H1 (cell line): ENCODE measurements around the gene PCDHGB3. TPM values are rescaled to one million over a fixed set of nuclear protein-coding genes. Genes with fewer than 3 reads are reported as not detected.

Experiments
- CTCF ChIA-PET: fragments of 300-600 bp; sonication (Branson Sonifier 250); formaldehyde crosslinking; loops from one replicate; lab custom pipeline; 2021; ENCODE audit not compliant: partially characterized antibody; lab: Charles Lee
- POLR2A ChIA-PET: fragments of 300-600 bp; sonication (Branson Sonifier 250); formaldehyde crosslinking; loops from one replicate; lab custom pipeline; 2021; ENCODE audit warnings: inconsistent platforms; ENCODE audit not compliant: partially characterized antibody; lab: Charles Lee
- DNase-seq, 2 experiments: peaks; one replicate each; pipeline versions ENCODE4 v3.0.0 to v3.0.0-alpha.2; 2010 to 2022; ENCODE audit warnings: low spot score in 2 of 2, low read depth in 1 of 2, mixed read lengths in 1 of 2
- FAIRE-seq: peaks from 2 replicates; lab custom pipeline; 2011; peaks lifted over from hg19 to GRCh38; lab: Jason Lieb, UNC
- H2AFZ ChIP-seq: 2 replicates; pipeline ENCODE4 v1.8.1; 2012; ENCODE audit warnings: low read length, inconsistent platforms
- H2AK5ac ChIP-seq: 2 replicates; pipeline ENCODE4 v1.6.1; 2013; ENCODE audit warnings: low read depth, low read length
- H2BK120ac ChIP-seq: replicated peaks from 2 replicates; pipeline ENCODE3; 2013; ENCODE audit warnings: low read depth, low read length, inconsistent platforms
- H2BK12ac ChIP-seq: 2 replicates; pipeline ENCODE4 v1.6.1; 2013; ENCODE audit warnings: low read depth, low read length
- H2BK15ac ChIP-seq: 2 replicates; pipeline ENCODE4 v1.6.1; 2013; ENCODE audit warnings: low read length
- H2BK20ac ChIP-seq: 2 replicates; pipeline ENCODE4 v1.6.1; 2013; ENCODE audit warnings: low read length
- H2BK5ac ChIP-seq: 2 replicates; pipeline ENCODE4 v1.6.1; 2013; ENCODE audit warnings: low read depth, low read length
- H3K14ac ChIP-seq: 2 replicates; pipeline ENCODE4 v1.6.1; 2013; ENCODE audit warnings: inconsistent platforms; ENCODE audit not compliant: insufficient read length
- H3K18ac ChIP-seq: 2 replicates; pipeline ENCODE4 v1.6.1; 2013; ENCODE audit warnings: low read length; ENCODE audit errors: extremely low read depth
- H3K23ac ChIP-seq: 2 replicates; pipeline ENCODE4 v1.6.1; 2013; ENCODE audit warnings: inconsistent platforms; ENCODE audit not compliant: insufficient read length
- H3K23me2 ChIP-seq: 2 replicates; pipeline ENCODE4 v1.6.1; 2013; ENCODE audit warnings: low read depth, low read length
- H3K27ac ChIP-seq: 2 replicates; pipeline ENCODE4 v1.6.1; 2011; ENCODE audit warnings: low read depth, low read length, inconsistent platforms
- H3K27me3 ChIP-seq, 4 experiments: replicated peaks in 1 of 4; 1 replicate in 1 of 4; 2 replicates in 3 of 4; pipeline versions ENCODE4 v1.6.1 to v1.8.1; 2011 to 2013; ENCODE audit warnings: low read length in 3 of 4, mild to moderate bottlenecking in 3 of 4, inconsistent platforms in 2 of 4, mixed read lengths in 2 of 4, moderate library complexity in 1 of 4; ENCODE audit not compliant: control insufficient read depth in 3 of 4, insufficient read depth in 3 of 4; ENCODE audit errors: extremely low read depth in 1 of 4
- H3K36me3 ChIP-seq, 4 experiments: 2 replicates each; pipeline versions ENCODE4 v1.6.1 to v1.8.1; 2011 to 2013; ENCODE audit warnings: mild to moderate bottlenecking in 4 of 4, low read length in 3 of 4, moderate library complexity in 2 of 4, control low read depth in 1 of 4, inconsistent platforms in 1 of 4; ENCODE audit not compliant: insufficient read depth in 4 of 4, control insufficient read depth in 2 of 4
- H3K4ac ChIP-seq: replicated peaks from 2 replicates; pipeline ENCODE3; 2013; ENCODE audit warnings: low read length, low read depth, mixed read lengths, inconsistent platforms; ENCODE audit not compliant: insufficient read length
- H3K4me1 ChIP-seq, 4 experiments: replicated peaks in 1 of 4; 1 replicate in 1 of 4; 2 replicates in 3 of 4; pipeline versions ENCODE4 v1.6.1 to v1.8.1; 2011 to 2013; ENCODE audit warnings: low read length in 3 of 4, inconsistent platforms in 2 of 4, mixed read lengths in 1 of 4; ENCODE audit not compliant: insufficient read depth in 4 of 4, control insufficient read depth in 3 of 4
- H3K4me2 ChIP-seq, 2 experiments: 2 replicates each; pipeline versions ENCODE4 v1.6.1 to v1.8.1; 2011 to 2013; ENCODE audit warnings: low read depth in 2 of 2, low read length in 2 of 2, control low read depth in 1 of 2, inconsistent platforms in 1 of 2, mild to moderate bottlenecking in 1 of 2; ENCODE audit not compliant: insufficient read depth in 1 of 2
- H3K4me3 ChIP-seq, 4 experiments: fragments of 200-600, 300-600 bp in 1 of 4; sonication (generic), shearing (Covaris generic), sonication (Bioruptor Twin) in 1 of 4; 2 replicates each; pipeline versions ENCODE4 v1.5.1 to v1.8.1; 2011 to 2016; ENCODE audit warnings: low read length in 4 of 4, low read depth in 3 of 4, control low read depth in 2 of 4, inconsistent platforms in 2 of 4, mild to moderate bottlenecking in 2 of 4, mixed read lengths in 1 of 4, moderate library complexity in 1 of 4; ENCODE audit not compliant: insufficient read depth in 2 of 4; ENCODE audit errors: extremely low read depth in 1 of 4
- H3K56ac ChIP-seq: replicated peaks from 2 replicates; pipeline ENCODE3; 2013; ENCODE audit warnings: low read depth, mild to moderate bottlenecking, mixed read lengths, low read length, inconsistent platforms; ENCODE audit not compliant: insufficient read length
- H3K79me1 ChIP-seq: 2 replicates; pipeline ENCODE4 v1.6.1; 2013; ENCODE audit warnings: low read depth, low read length, control low read depth
- H3K79me2 ChIP-seq, 2 experiments: 2 replicates each; pipeline versions ENCODE4 v1.6.1 to v1.8.1; 2012 to 2013; ENCODE audit warnings: low read length in 2 of 2, mild to moderate bottlenecking in 2 of 2, inconsistent platforms in 1 of 2; ENCODE audit not compliant: insufficient read depth in 2 of 2, control insufficient read depth in 1 of 2
- H3K9ac ChIP-seq, 4 experiments: replicated peaks in 1 of 4; 1 replicate in 1 of 4; 2 replicates in 3 of 4; pipeline versions ENCODE4 v1.6.1 to v1.8.1; 2011 to 2013; ENCODE audit warnings: low read depth in 3 of 4, low read length in 3 of 4, control low read depth in 2 of 4, mild to moderate bottlenecking in 2 of 4, moderate library complexity in 2 of 4, inconsistent platforms in 1 of 4; ENCODE audit errors: extremely low read depth in 1 of 4
- H3K9me3 ChIP-seq, 2 experiments: 2 replicates each; pipeline versions ENCODE4 v1.6.1 to v1.8.1; 2012 to 2013; ENCODE audit warnings: mild to moderate bottlenecking in 2 of 2, moderate library complexity in 2 of 2, control low read depth in 1 of 2, inconsistent platforms in 1 of 2, low read depth in 1 of 2, low read length in 1 of 2, mixed read lengths in 1 of 2; ENCODE audit not compliant: insufficient read depth in 2 of 2
- H4K20me1 ChIP-seq, 2 experiments: replicated peaks in 1 of 2; 2 replicates each; pipeline versions ENCODE3 to v1.8.1; 2011 to 2013; ENCODE audit warnings: inconsistent platforms in 2 of 2, low read length in 2 of 2, mild to moderate bottlenecking in 1 of 2; ENCODE audit not compliant: insufficient read depth in 2 of 2, control insufficient read depth in 1 of 2
- H4K5ac ChIP-seq: 2 replicates; pipeline ENCODE4 v1.6.1; 2013; ENCODE audit warnings: low read length, low read depth, mixed read lengths, inconsistent platforms; ENCODE audit not compliant: insufficient read length
- H4K8ac ChIP-seq: 2 replicates; pipeline ENCODE4 v1.8.0; 2013; ENCODE audit warnings: mild to moderate bottlenecking, moderate library complexity, low read length, inconsistent platforms; ENCODE audit not compliant: insufficient read depth; ENCODE audit errors: extremely low read depth
- H4K91ac ChIP-seq: replicated peaks from 2 replicates; pipeline ENCODE3; 2013; ENCODE audit warnings: low read length, mixed read lengths, inconsistent platforms; ENCODE audit not compliant: insufficient read length
- RAD21 ChIP-seq, 2 experiments: IDR thresholded peaks in 1 of 2; conservative IDR thresholded peaks in 1 of 2; 2 replicates each; pipeline ENCODE4 v1.6.1; 2011; ENCODE audit warnings: low read depth in 2 of 2, low read length in 2 of 2, improper control_type of control experiment in 1 of 2, inconsistent platforms in 1 of 2, mild to moderate bottlenecking in 1 of 2, moderate library complexity in 1 of 2
- WGBS, 2 experiments: shearing (Covaris generic) in 1 of 2; methylation state at CpG; one replicate each; pipeline versions ENCODE4 v1.1.6 to v1.1.7; 2013 to 2015; ENCODE audit warnings: low lambda C conversion rate in 2 of 2, mixed read lengths in 2 of 2, inconsistent platforms in 1 of 2, low coverage in 1 of 2, missing lambda C conversion rate in 1 of 2; ENCODE audit not compliant: insufficient replicate concordance in 2 of 2, insufficient coverage in 1 of 2, insufficient read length in 1 of 2; ENCODE audit errors: extremely low coverage in 1 of 2, missing lambda C conversion rate in 1 of 2; 5-methylcytosine and 5-hydroxymethylcytosine counted together
- polyA plus RNA-seq, 7 experiments: library from polyadenylated mRNA; depleted of rRNA in 3 of 7; stranded (reverse) in 5 of 7; unstranded in 2 of 7; fragments of >200 nt in 5 of 7; fragments of 200-250 nt in 2 of 7; gene quantifications; 1 replicate in 5 of 7; 2 replicates in 1 of 7; 4 replicates in 1 of 7; pipeline versions ENCODE4 v1.2.1 to v1.2.3, GENCODE V29; 2011 to 2013; ENCODE audit warnings: missing spikeins in 2 of 7, mixed read lengths in 2 of 7
- total RNA-seq: library from RNA; stranded (reverse); fragmentation: NEBNext Ultra II Directional; extraction: Animal tissue kit (Norgen Biotek cat#: 25700); gene quantifications from 2 replicates; pipeline ENCODE4 v1.2.1, GENCODE V29; 2021
- TF ChIP-seq, protein P1 (sequence below): IDR thresholded peaks from 2 replicates; pipeline ENCODE4 v1.6.1; 2011; ENCODE audit warnings: low read depth, mild to moderate bottlenecking, low read length; ENCODE audit not compliant: insufficient read depth
- TF ChIP-seq, protein P2 (sequence below), 3 experiments: IDR thresholded peaks; 1 replicate in 2 of 3; 2 replicates in 1 of 3; pipeline versions ENCODE4 v1.5.1 to v1.6.1; 2011; ENCODE audit warnings: low read length in 3 of 3, mild to moderate bottlenecking in 3 of 3, inconsistent platforms in 2 of 3, low read depth in 1 of 3, moderate library complexity in 1 of 3; ENCODE audit not compliant: insufficient read depth in 1 of 3; ENCODE audit errors: control extremely low read depth in 1 of 3

Gene PCDHGB3
- total and polyA plus RNA-seq, 2 of the 8 experiments (the other 6 are each of a cell fraction or from before 2014, with no cell fraction given): 1.6 to 1.9 TPM

DNA sequence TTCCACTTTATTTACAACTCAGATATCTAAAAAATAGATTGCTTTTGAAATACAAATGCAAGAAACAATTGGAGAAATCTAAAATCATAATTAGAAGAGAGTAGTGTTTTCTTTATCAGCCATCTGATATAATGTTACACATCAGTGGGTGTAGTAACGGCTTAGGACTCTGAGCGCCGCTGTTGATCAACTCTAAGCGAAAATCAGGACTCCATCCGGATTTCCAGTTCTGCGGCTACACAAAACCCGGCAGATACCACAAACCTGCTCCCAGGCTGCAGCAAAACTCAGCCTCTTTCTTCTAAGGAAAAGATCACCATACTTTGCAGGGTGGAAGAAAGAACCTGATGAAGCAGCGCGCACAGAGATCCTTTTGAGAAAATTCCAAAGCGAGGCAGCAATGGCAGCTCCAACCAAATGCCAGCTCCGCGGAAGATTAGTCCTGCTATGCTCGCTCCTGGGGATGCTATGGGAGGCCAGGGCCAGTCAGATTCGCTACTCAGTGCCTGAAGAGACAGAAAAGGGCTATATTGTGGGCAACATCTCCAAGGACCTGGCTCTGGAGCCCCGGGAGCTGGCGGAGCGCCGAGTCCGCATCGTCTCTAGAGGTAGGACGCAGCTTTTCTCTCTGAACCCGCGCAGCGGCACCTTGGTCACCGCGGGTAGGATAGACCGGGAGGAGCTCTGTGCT is 32.7 kb downstream of the PCDHGB3 start, which contains the start of gene PCDHGA9:
TSS of gene PCDHGA9 (plus strand) at position 226 of the 691 bp plus-strand sequence. CDS start at position 401, 175 bp downstream.
- Histone ChIP-seq H3K18ac (no peak within 1 kb of the TSS), H4K5ac (no peak within 1 kb of the TSS), H2BK12ac (no peak within 1 kb of the TSS), H3K36me3 (peaks cover 0 to 12% (median 0%) of the 10 kb centered on the region in 4 experiments; a peak in 1 of 8 replicates), H3K27me3 (no peaks in the 10 kb centered on the region), H3K9ac (no peak within 1 kb of the TSS), H3K23me2 (no peaks in the 10 kb centered on the region), H2BK15ac (no peak within 1 kb of the TSS), H2BK5ac (no peak within 1 kb of the TSS), H4K8ac (no peak within 1 kb of the TSS), H3K14ac (no peak within 1 kb of the TSS), H3K79me2 (no peaks in the 10 kb centered on the region), H3K9me3 (peaks cover 26 to 43% of the 10 kb centered on the region in 2 experiments), H3K27ac (no peak within 1 kb of the TSS), H3K23ac (no peak within 1 kb of the TSS), H3K4ac (no peak within 1 kb of the TSS), H3K56ac (no peak within 1 kb of the TSS), H3K79me1 (no peaks in the 10 kb centered on the region), H4K20me1 (no peaks in the 10 kb centered on the region), H2AFZ (no peak within 1 kb of the TSS), H2AK5ac (no peak within 1 kb of the TSS), H2BK120ac (no peak within 1 kb of the TSS), H3K4me2 (no peak within 1 kb of the TSS), H4K91ac (no peak within 1 kb of the TSS), H3K4me1 (no peaks in the 10 kb centered on the region), H2BK20ac (no peak within 1 kb of the TSS), H3K4me3 (no peak within 1 kb of the TSS)
- TF ChIP-seq, protein P1, sequence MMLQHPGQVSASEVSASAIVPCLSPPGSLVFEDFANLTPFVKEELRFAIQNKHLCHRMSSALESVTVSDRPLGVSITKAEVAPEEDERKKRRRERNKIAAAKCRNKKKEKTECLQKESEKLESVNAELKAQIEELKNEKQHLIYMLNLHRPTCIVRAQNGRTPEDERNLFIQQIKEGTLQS: no peak
- TF ChIP-seq, protein P2, sequence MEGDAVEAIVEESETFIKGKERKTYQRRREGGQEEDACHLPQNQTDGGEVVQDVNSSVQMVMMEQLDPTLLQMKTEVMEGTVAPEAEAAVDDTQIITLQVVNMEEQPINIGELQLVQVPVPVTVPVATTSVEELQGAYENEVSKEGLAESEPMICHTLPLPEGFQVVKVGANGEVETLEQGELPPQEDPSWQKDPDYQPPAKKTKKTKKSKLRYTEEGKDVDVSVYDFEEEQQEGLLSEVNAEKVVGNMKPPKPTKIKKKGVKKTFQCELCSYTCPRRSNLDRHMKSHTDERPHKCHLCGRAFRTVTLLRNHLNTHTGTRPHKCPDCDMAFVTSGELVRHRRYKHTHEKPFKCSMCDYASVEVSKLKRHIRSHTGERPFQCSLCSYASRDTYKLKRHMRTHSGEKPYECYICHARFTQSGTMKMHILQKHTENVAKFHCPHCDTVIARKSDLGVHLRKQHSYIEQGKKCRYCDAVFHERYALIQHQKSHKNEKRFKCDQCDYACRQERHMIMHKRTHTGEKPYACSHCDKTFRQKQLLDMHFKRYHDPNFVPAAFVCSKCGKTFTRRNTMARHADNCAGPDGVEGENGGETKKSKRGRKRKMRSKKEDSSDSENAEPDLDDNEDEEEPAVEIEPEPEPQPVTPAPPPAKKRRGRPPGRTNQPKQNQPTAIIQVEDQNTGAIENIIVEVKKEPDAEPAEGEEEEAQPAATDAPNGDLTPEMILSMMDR (IDR thresholded peaks at IDR 0.05; ENCODE audit: control extremely low read depth in 1 of 3, insufficient read depth in 1 of 3, low read depth in 1 of 3, low read length in 3 of 3): peak in 2 of 3 experiments; percentile 21 to 35; a peak in 3 of 4 replicates
- TF ChIP-seq RAD21 (IDR thresholded peaks at IDR 0.05 in 1 of 2, conservative IDR thresholded peaks at IDR 0.05 in 1 of 2; ENCODE audit: low read depth in 2 of 2, low read length in 2 of 2): peak; percentile 33 to 46
- ChIA-PET POLR2A (no interaction called here), CTCF (interaction anchor here (0.6 to 23.3 kb wide), 17 partner anchors 10 to 247 kb away, joined by 3 to 1236 read pairs (median 4); partner anchors contain the start of genes PCDHGA10, PCDHGA11, PCDHGA8 and PCDHGB1)
- FAIRE-seq: no peak
- no peak for DNase-seq
- 94% methylated on average over 26 of the region's 27 CpGs; no CpG with 5 or more reads in 1 of the 2 experiments for WGBS, 2 experiments
